K562 (cell line): ENCODE results near the gene CHD2.
"Not testable (repeated sequence)": the region's sequence is repeated elsewhere in the genome, so short reads cannot be mapped to it uniquely, and the experiment has no call there.

Source experiments
- EGR1 ChIP-seq: fragments of 450-650 bp; conservative IDR thresholded peaks from 2 replicates; pipeline ENCODE4 v1.6.1; 2017; ENCODE audit warnings: mild to moderate bottlenecking
- TCFL5 ChIP-seq: fragments of 250-450 bp; sonication (Bioruptor Pico); conservative IDR thresholded peaks from 2 replicates; pipeline ENCODE4 v1.6.1; 2021; ENCODE audit warnings: mild to moderate bottlenecking, moderate library complexity, matching md5 sums

GRCh38 chr15:92872967-92873366 is 27.2 kb upstream of the CHD2 start:
- not testable (repeated sequence) for TF ChIP-seq TCFL5, EGR1
